HS-27A (cell line): ENCODE data around the gene UGT1A1.
"Not testable (repeated sequence)": the region's sequence is repeated elsewhere in the genome, so short reads cannot be mapped to it uniquely, and the experiment has no call there.

Experiments
- DNase-seq: peaks from one replicate; pipeline ENCODE4 v3.0.0-alpha.2; 2012; ENCODE audit warnings: low read depth, missing footprints

UGT1A1 gene

GRCh38 chr2:233760043-233760442 is at the start of gene UGT1A1:
UGT1A1 (plus strand) TSS chr2:233760270; CDS start chr2:233760288, 18 bp downstream.
- DNase-seq, result no peak

GRCh38 chr2:233711312-233712008 is 48.6 kb upstream of the UGT1A1 start:
- DNase-seq, result no peak

GRCh38 chr2:233712611-233713261 is 47.3 kb upstream of the UGT1A1 start, which contains the start of gene UGT1A5:
UGT1A5 (plus strand) TSS chr2:233712907; CDS start chr2:233712992, 85 bp downstream.
- DNase-seq, result no peak

GRCh38 chr2:233713262-233713615 is 46.8 kb upstream of the UGT1A1 start:
- no peak for DNase-seq

GRCh38 chr2:233714121-233714520 is 45.9 kb upstream of the UGT1A1 start:
- no peak for DNase-seq

GRCh38 chr2:233718552-233718951 is 41.5 kb upstream of the UGT1A1 start, which contains the start of gene UGT1A4:
UGT1A4 (plus strand) TSS chr2:233718736; CDS start chr2:233718821, 85 bp downstream.
- no peak for DNase-seq

- no peak for DNase-seq
These were observed 31.3 kb upstream of the UGT1A1 start, which contains the start of gene UGT1A3 for GRCh38 chr2:233728723-233729301. UGT1A3 (plus strand) TSS chr2:233729042; CDS start chr2:233729127, 85 bp downstream.

GRCh38 chr2:233736868-233737653 is 23.0 kb upstream of the UGT1A1 start:
- not testable (repeated sequence) for DNase-seq

GRCh38 chr2:233740870-233741269 is 19.2 kb upstream of the UGT1A1 start:
- no peak for DNase-seq

GRCh38 chr2:233743464-233744259 is 16.4 kb upstream of the UGT1A1 start:
- DNase-seq, result no peak

- no peak for DNase-seq
These were observed 14.9 kb upstream of the UGT1A1 start for GRCh38 chr2:233745073-233745755.

- DNase-seq, result not testable (repeated sequence)
These were observed 14.2 kb upstream of the UGT1A1 start for GRCh38 chr2:233745838-233746237.

GRCh38 chr2:233746475-233747282 is 13.4 kb upstream of the UGT1A1 start:
- no peak for DNase-seq

- no peak for DNase-seq
These were observed 12.9 kb upstream of the UGT1A1 start for GRCh38 chr2:233747283-233747544.

- not testable (repeated sequence) for DNase-seq
These were observed 9.4 kb upstream of the UGT1A1 start for GRCh38 chr2:233750689-233751088.

GRCh38 chr2:233751212-233752009 is 8.7 kb upstream of the UGT1A1 start:
- DNase-seq, result not testable (repeated sequence)

GRCh38 chr2:233754872-233755611 is 5.0 kb upstream of the UGT1A1 start:
- no peak for DNase-seq

- no peak for DNase-seq
These were observed 3.5 kb upstream of the UGT1A1 start for GRCh38 chr2:233756429-233757081.
